Panc1 (cell line): ENCODE results near the gene VWA5B1.

Source experiments
- CTCF ChIP-seq: fragments of 450-650 bp; IDR thresholded peaks from 2 replicates; pipeline ENCODE4 v1.5.1; 2017; ENCODE audit warnings: mild to moderate bottlenecking
- POLR2AphosphoS5 ChIP-seq: IDR thresholded peaks from 2 replicates; pipeline ENCODE4 v1.6.1; 2012; ENCODE audit warnings: mild to moderate bottlenecking, low read depth, low read length, moderate library complexity
- REST ChIP-seq, 2 experiments: IDR thresholded peaks; 2 replicates each; pipeline ENCODE4 v1.6.1; 2011 to 2012; ENCODE audit warnings: low read depth in 2 of 2, control low read depth in 1 of 2, low read length in 1 of 2, mild to moderate bottlenecking in 1 of 2, moderate library complexity in 1 of 2; ENCODE audit not compliant: insufficient read depth in 1 of 2
- SIN3A ChIP-seq: IDR thresholded peaks from 2 replicates; pipeline ENCODE4 v1.6.1; 2012; ENCODE audit warnings: low read depth, mild to moderate bottlenecking, low read length, moderate library complexity, borderline replicate concordance; ENCODE audit not compliant: insufficient read depth
- TCF7L2 ChIP-seq: IDR thresholded peaks from 2 replicates; pipeline ENCODE4 v1.6.1; 2011; ENCODE audit warnings: mild to moderate bottlenecking, low read depth, low read length, inconsistent platforms

GRCh38 chr1:20281801-20282200 is 8.9 kb upstream of the VWA5B1 start:
- TF ChIP-seq CTCF: no peak
- TF ChIP-seq POLR2AphosphoS5: no peak
- TF ChIP-seq REST (IDR thresholded peaks at IDR 0.05; ENCODE audit: insufficient read depth in 1 of 2, low read depth in 2 of 2, low read length in 1 of 2): no peak
- TF ChIP-seq TCF7L2: no peak
- no peak for TF ChIP-seq SIN3A
